IPS-15b (cell line): ENCODE data around the gene MMEL1.
A peak's percentile ranks its signal among the peaks of the same experiment; 100 is the strongest.
"Not testable (repeated sequence)": the region's sequence is repeated elsewhere in the genome, so short reads cannot be mapped to it uniquely, and the experiment has no call there.

Experiments
- H3K27me3 ChIP-seq: one replicate; pipeline ENCODE4 v1.6.1; 2013; ENCODE audit warnings: low read length; ENCODE audit not compliant: control insufficient read depth, insufficient read depth
- H3K36me3 ChIP-seq: one replicate; pipeline ENCODE4 v1.6.1; 2013; ENCODE audit warnings: low read length; ENCODE audit not compliant: control insufficient read depth, insufficient read depth
- H3K4me1 ChIP-seq: one replicate; pipeline ENCODE4 v1.6.1; 2013; ENCODE audit warnings: mild to moderate bottlenecking, low read length; ENCODE audit not compliant: control insufficient read depth, insufficient read depth
- H3K4me3 ChIP-seq: one replicate; pipeline ENCODE4 v1.5.1; 2013; ENCODE audit warnings: low read depth, low read length
- H3K9ac ChIP-seq: one replicate; pipeline ENCODE4 v1.6.1; 2013; ENCODE audit warnings: low read depth, mild to moderate bottlenecking, low read length
- H3K9me3 ChIP-seq: one replicate; pipeline ENCODE4 v1.6.1; 2013; ENCODE audit warnings: mild to moderate bottlenecking, low read length; ENCODE audit not compliant: control insufficient read depth, insufficient read depth

Gene MMEL1

DNA sequence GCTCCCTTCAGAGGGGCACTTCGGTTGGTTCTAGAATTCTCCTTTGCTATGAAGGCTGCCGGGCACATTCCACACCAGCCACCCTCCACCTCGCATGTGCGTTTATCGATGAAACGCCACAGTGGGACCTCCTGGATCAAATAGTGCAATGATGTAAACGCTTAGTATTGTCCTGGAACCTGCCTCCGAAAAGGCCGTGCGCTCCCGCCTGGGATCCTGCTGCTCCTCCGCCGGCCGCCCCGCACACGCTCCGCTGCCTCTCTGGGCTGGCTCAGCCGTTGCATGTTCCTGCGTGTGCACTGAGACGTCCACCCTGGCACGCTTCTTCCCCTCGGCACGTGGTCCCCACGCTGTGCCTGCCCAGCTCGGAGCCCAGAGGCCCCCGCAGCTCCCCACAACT lies 80.6 kb downstream of the MMEL1 start:
- Histone ChIP-seq H3K36me3 (no peaks in the 10 kb centered on the region), H3K4me3 (no peak overlapping the region), H3K4me1 (no peaks in the 10 kb centered on the region), H3K9ac (no peak overlapping the region), H3K9me3 (no peaks in the 10 kb centered on the region), H3K27me3 (no peaks in the 10 kb centered on the region)

DNA sequence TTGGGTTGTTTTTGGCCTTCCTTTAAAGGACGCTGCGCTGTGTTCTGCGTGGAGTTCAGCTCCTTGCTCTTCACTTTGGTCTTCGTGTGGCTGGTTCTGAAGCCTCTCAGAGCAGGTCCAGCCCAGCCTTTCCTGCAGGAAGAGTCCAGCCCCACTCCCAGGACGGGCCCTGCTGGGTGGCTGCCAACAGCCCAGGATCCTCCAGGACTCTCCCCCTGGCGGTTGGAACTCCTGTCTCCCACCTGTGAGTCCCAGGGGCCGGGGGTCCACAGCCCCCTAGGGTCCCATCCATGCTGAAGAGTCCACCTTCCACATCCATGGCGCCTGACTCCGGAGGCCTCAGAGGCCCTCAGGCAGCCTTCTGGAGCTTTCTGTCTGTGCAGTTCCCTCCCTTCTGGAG lies 81.3 kb downstream of the MMEL1 start:
- not testable (repeated sequence) for H3K9ac ChIP-seq, H3K9me3 ChIP-seq, H3K4me1 ChIP-seq, H3K36me3 ChIP-seq, H3K27me3 ChIP-seq, H3K4me3 ChIP-seq

DNA sequence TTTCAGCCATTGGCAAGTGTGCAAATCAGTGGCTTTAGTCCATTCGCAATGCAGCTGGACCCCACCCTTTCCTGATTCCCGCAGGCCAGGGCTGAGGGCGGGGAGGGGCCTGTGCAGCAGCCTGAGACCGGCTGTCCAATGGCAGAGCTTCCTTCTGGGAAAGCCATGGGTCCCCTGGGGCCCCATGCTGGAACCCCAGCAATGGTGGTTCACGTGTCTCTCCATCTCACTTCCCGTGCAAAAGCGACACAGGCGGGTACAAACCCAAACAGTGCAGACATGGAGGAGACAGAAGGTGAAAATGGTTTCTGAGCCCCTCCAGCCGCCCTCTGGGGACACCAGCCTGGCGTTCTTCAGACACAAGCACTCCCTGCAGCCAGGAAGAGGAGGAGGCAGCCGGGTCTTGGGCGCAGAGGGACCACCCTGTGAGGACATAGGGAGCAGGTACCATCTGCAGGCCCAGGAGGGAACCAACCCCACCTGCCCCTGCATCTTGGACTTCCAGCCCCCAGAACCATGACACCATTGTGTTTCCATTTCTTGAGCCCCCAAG lies 82.4 kb downstream of the MMEL1 start:
- H3K9ac ChIP-seq, H3K4me3 ChIP-seq, H3K36me3 ChIP-seq, H3K27me3 ChIP-seq, H3K9me3 ChIP-seq, H3K4me1 ChIP-seq: not testable (repeated sequence)

DNA sequence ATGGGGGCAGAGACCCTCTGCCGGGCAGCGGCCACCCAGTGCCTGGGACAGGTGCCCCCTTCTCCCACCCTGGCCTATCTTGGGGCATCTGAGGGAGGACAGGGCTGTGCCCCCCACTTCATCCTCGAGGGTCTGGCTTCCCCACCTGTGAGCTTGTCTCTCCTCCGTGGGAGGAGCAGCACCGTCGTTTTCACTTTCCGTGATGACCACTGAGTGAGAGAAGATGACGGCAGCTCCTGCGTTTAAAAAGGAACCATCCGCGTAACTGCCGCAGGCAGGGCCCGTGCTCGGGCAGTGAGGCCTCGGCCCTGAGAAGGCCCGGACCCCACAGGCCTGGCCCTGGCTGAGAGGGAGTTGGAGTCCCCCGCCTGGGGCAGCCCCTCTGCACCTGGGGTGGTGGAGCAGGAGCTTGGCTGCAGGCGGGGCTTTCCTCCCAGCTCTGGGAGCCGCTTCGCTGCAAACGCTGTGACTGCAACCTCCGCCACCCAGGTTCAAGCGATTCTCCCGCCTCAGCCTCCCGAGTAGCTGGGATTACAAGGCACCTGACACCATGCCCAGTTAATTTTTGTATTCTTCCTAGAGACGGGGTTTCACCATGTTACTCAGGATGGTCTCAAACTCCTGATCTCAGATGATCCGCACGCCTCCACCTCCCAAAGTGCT lies 83.3 kb downstream of the MMEL1 start:
- not testable (repeated sequence) for H3K9me3 ChIP-seq, H3K36me3 ChIP-seq, H3K27me3 ChIP-seq, H3K4me1 ChIP-seq, H3K9ac ChIP-seq, H3K4me3 ChIP-seq

DNA sequence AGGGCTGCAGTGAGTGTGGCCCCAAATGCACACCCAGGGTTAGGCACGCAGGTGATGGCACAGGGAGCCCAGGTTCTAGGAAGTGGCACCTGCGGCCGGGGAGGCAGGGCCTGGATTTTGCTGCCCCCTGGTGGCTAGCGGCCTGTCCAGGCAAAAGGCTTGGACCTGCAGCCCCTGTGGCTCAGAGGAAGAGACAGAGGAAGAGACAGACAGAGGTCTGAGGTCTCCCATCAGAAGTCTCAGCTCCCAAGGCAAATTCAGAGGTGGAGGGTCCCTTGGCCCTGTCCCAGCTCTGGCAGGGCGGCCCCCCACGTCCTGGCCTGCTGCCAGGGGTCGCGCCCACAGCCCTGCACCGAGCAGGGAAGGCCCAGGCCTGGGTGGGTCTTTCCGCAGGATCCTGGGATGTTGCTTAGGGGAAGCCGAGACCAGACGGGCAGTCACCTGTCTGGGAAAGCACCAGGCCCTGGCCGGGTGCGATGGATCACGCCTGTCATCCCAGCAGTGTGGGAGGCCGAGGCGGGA lies 84.7 kb downstream of the MMEL1 start:
- Histone ChIP-seq H3K9me3 (no peaks in the 10 kb centered on the region), H3K4me1 (peaks cover 4% of the 10 kb centered on the region), H3K9ac (no peak overlapping the region), H3K4me3 (peak overlapping the region; percentile 67), H3K36me3 (no peaks in the 10 kb centered on the region), H3K27me3 (peaks cover 3% of the 10 kb centered on the region)

DNA sequence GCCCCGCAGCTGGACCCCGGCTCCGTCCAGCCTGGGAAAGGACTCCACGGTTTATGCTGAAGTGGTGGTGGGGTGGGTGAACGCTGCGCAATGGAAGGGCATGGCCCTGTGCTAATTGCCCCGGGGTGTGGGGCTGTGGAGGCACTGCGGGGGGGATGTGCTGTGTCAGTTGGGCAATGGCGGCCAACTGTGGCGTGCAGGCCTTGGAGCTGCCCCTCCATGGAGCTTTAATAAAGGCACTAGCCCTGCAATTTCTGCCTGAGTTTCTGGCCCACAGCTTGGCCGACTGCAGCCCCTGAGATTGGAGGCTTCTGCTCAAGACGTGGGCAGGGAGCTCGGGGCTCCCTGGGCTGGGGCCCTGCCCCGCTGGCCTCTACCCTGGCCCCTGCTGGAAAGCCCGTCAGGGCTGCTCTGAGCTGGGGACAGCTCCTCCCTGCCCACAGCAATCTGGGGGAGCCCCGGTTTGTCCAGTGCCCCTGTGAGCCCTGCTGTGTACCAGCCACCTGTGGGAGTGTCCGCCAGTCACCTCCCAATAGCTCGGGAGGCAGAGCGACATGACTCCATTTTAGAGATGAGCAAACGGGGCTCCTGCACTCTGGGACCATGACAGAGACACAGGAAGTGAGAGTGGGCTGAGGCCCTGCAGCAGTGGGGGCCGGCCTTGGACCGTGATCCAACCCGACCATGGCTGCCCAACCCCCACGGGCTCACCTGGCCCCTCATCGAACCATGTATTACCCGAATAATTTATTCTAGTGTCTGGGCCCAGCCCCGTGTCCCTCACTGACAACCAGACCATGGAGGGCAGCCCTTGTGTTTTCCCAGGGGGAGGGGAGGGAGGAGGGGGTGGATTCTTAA lies 85.4 kb downstream of the MMEL1 start:
- Histone ChIP-seq H3K4me3 (peak overlapping the region; percentile 67), H3K27me3 (peaks cover 3% of the 10 kb centered on the region), H3K4me1 (peaks cover 4% of the 10 kb centered on the region), H3K36me3 (no peaks in the 10 kb centered on the region), H3K9ac (peak overlapping the region; percentile 47), H3K9me3 (no peaks in the 10 kb centered on the region)

DNA sequence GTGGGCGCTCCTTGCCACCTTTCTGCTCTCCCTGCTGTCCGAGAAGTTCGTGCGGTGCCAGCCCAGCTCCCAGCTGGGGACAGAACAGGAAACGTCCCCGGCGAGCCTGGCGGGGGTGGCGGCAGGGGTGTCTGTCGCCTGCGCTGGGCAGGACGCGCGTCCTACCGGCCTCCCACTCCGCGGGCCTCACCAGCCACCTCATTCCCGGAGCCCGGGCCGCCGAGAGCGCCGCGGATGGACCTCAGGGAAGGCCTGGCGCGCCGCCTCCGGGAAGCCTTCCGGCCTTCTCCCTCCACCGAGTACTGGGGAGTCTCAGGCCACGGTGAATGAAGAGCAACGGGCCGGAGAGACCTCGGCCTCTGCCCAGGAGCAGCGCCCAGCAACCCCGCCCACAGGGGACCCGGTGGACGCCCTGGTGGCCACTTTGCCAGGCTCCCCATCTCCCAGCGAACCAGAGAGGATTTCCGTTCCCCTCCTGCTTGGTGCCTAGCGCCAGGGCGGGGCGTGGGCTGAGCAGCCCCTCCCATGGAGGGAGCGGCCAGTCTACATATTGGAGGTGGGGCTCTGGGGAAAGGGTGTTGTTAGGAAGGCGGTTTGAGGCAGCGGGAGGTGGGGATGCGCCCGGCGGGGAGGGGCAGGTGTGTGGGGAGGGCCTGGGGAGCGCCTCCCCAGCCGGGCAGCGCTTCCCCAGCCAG lies 86.2 kb downstream of the MMEL1 start:
- Histone ChIP-seq H3K9ac (peak overlapping the region; percentile 54), H3K9me3 (no peaks in the 10 kb centered on the region), H3K4me1 (peaks cover 4% of the 10 kb centered on the region), H3K4me3 (peak overlapping the region; percentile 67), H3K27me3 (peaks cover 3% of the 10 kb centered on the region), H3K36me3 (no peaks in the 10 kb centered on the region)

DNA sequence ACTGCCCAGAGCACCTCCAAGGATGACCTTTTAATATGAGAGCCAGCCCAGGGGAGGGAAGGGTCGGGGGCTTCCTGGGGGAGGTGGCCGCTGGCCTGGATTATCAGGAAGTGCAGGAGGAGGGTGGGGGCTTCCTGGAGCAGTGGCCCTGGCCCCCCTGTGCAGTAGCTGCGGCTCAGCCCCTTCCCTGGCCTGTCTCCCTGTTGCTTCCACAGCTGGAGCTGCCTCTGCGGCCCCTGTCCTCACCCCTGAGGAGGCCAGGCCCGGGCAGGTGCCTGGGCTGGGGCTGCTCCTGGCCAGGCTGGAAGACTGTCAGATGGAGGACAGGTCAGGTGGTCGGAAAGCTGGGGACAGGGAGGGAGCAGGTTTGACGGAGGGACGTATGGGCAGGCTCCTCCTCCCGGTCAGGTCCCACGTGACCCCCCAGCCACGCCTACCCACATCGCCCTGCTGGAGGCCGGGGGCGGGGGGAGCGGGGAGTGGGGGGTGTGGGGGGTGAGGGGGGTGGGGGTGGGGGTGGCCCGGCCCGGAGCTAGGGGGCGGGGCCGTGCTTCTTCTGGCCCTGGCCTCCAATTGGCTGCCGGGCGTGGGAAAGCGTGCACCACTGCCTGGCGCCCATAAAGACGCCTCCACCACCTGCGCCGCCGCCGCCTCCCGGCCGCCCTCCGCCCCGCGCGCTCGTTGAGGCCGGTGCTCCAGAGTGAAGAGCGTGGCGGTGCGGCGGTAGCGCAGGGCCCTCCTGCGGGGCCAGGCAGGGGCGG lies 86.9 kb downstream of the MMEL1 start:
- no peaks in the 10 kb centered on the region for H3K9me3 ChIP-seq
- H3K4me3 ChIP-seq, result peak overlapping the region; percentile 67
- H3K27me3 ChIP-seq, result peaks cover 5% of the 10 kb centered on the region
- H3K4me1 ChIP-seq, result peaks cover 4% of the 10 kb centered on the region
- peak overlapping the region; percentile 54 for H3K9ac ChIP-seq
- H3K36me3 ChIP-seq, result no peaks in the 10 kb centered on the region

DNA sequence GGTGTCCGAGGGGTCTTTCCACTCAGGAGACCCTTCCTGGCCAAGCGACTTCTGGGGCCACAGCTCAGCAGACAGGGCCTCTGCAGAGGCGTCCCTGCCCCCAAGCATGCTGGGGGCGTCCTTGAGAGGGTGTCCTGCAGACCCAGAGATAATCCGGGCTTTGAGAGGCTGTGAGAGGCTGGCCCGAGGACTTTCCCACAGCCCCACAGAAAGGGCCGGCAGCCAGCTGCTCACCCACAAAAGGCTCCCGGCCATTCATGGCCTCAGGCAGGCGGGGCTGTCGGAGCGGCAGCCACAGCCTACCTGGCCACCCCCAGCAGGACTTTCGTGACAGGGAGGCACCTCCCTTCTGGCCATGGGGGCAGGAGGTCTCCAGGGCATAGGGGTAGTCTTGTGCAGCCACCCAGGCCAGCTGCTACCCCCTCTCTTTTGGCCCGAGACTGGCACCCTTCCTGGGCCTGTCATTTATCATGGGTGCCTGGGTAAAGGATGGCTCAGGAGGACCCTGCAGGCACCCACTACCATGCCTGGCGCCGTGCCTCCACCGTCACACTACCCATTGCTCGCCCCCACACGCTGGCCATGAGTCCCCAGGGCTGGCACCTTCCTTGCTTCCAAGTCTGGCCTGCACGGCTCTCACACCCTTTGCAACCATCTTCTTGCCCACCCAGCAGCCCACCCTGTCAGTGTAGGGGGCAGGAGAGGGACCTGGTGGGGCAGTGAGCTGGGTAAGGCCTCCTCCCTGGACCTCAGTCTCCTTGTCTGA lies 87.8 kb downstream of the MMEL1 start:
- peaks cover 5% of the 10 kb centered on the region for H3K27me3 ChIP-seq
- H3K9ac ChIP-seq, result no peak overlapping the region
- H3K4me1 ChIP-seq, result peaks cover 4% of the 10 kb centered on the region
- no peak overlapping the region for H3K4me3 ChIP-seq
- no peaks in the 10 kb centered on the region for H3K36me3 ChIP-seq
- H3K9me3 ChIP-seq, result no peaks in the 10 kb centered on the region

DNA sequence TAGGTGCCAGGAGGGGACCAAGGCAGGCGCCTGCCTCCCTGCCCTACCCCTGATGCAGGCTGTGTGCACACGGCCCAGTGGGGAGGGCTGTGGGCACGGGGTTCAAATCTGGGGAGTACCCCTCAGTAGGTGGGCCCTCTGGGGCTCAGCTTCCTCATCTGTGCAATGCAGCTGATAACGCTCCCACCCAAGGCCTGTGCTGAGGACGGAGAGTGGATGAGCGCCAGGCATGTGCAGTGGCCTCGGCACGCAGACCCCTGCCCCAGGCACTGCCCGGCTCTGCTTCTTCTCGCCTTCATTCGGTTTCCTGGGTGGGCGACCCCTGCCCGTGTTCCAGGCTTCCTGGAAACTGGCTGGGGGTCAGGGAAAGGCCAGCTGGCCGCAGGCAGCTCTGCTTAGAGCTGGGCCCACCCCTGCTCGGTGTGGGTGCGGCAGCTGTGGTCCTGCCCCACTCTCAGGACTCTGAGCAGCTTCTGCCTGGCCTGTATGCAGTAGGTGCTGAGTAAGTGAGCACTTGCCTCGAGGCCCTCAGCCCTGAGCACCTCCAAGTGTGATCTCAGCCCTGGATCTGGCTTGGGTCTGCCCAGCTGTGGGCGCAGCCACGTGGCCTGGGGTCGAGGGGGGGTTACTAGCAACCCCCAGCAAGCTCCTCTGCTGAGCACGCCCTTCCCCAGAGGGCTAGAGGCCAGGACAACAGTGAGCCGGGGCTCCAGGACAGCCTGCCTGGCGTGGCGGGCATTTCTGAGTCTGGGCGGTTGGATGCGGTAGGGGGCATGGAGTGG lies 88.5 kb downstream of the MMEL1 start:
- Histone ChIP-seq H3K4me1 (peaks cover 4% of the 10 kb centered on the region), H3K9ac (peak overlapping the region; percentile 24), H3K27me3 (peaks cover 5% of the 10 kb centered on the region), H3K9me3 (no peaks in the 10 kb centered on the region), H3K36me3 (no peaks in the 10 kb centered on the region), H3K4me3 (no peak overlapping the region)
